Left colon (tissue), 2 donors: ENCODE data around the gene ACVR1. TPM values are rescaled to one million over a fixed set of nuclear protein-coding genes. Genes with fewer than 3 reads are reported as not detected.
"Not testable (repeated sequence)": the region's sequence is repeated elsewhere in the genome, so short reads cannot be mapped to it uniquely, and the experiment has no call there.

Source experiments
- ATAC-seq: fragments of 200-7000 bp; cut with Tn5 transposase; one replicate; pipeline ENCODE4 v1.9.1; 2020; ENCODE audit warnings: mild to moderate bottlenecking, moderate library complexity
- DNase-seq, 2 donors: peaks; one replicate each; pipeline ENCODE4 v3.0.0-alpha.2; 2020
- intact Hi-C, 2 donors: fragments of 100-400 bp; cut with DNase I in 1 of 2; cut with micrococcal nuclease in 1 of 2; formaldehyde crosslinking; loops; one replicate each; pipeline versions ENCODE4 v1.11.2 to v1.14.0; 2022; cut with DNase I, micrococcal nuclease
- total RNA-seq, 2 donors: library from RNA; stranded (reverse); fragmentation: NEBNext Ultra II Directional; extraction: Animal tissue kit (Norgen Biotek cat#: 25700); gene quantifications; one replicate each; pipeline ENCODE4 v1.2.1, GENCODE V29; 2021
- donor health status: DM: no; HTN: no; CAD: no.
- donor health status: DM: yes; HTN: yes; CAD: no.

The ACVR1 gene
- total RNA-seq, 2 donors from 2014 or later = 13.6 to 19.1 TPM

DNA sequence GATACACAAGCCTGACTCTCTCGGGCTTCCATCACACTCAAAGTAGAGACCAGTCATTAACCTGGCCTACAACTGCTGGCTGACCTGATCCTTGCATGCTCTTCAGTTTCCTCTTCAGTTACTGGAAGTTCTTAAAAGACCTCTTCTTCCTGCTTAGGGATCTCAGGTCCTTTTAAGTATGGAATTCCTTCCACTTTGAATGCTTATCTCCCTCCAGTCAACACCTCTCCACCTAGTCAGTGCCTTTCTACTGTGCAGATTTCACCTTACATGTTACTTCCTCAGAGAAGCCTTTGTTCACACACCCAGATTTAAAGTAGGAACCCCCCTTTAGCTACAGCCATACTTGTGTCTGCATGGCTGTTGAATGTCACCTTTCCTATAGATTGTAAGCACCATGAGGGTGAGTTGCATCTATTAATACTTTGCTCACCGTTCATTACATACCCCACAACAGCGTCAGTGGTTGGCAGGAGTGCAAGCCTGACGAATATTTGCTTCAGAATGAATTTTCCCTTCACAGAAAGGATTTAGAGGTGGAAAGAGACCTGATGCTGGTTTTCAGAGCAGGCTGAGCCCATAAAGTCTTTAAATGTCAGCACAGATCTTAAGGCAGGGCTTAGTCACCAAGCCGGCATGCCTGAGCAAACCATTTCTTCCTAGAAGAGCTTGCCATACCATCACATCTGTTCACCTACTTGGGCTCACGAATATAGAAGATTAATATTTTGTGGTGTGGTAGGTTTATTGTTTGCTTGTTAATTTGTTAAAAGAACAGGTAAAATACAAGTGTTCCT, 90.1 kb downstream of the ACVR1 start:
- ATAC-seq (no peak), DNase-seq (no peak)
- intact Hi-C loops = no loop called here

DNA sequence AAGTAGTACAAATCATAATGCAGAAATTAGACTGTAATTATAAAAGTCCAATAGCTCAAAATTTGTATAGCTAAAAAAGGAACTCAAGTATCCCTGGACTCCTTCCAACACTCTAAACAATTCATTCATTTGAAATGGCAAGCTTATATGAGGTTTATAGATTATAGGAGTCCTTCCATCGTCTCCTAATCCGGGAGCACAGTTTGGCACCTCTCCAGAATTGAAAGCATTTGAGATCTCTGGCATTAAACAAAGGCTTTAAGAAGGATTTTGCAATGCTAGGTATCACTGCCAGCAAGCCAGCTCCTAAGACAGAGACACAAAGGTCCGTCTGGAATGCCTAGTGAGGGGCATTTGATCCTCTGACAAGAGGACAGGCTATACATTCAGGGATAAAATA, 90.9 kb downstream of the ACVR1 start:
- intact Hi-C loops = no loop called here
- no peak for DNase-seq
- ATAC-seq = no peak

DNA sequence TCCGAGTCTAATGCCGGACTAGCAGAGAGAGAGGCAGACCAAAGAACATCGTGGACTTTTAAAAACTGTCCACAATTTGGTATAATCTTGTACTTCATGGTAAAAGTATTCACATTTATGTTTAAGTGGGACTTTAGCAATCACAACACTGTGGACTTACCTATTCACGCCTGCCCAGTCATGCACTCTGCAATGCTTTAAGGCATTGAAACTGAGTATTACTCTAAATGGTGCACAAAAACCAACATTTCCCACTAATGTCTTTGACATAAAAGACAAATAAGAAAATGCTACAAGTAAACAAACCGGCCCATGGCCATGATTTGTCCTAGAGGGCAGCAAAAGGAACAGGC, 91.3 kb downstream of the ACVR1 start:
- DNase-seq (no peak), ATAC-seq (peak; percentile 9)
- intact Hi-C loops = no loop called here

DNA sequence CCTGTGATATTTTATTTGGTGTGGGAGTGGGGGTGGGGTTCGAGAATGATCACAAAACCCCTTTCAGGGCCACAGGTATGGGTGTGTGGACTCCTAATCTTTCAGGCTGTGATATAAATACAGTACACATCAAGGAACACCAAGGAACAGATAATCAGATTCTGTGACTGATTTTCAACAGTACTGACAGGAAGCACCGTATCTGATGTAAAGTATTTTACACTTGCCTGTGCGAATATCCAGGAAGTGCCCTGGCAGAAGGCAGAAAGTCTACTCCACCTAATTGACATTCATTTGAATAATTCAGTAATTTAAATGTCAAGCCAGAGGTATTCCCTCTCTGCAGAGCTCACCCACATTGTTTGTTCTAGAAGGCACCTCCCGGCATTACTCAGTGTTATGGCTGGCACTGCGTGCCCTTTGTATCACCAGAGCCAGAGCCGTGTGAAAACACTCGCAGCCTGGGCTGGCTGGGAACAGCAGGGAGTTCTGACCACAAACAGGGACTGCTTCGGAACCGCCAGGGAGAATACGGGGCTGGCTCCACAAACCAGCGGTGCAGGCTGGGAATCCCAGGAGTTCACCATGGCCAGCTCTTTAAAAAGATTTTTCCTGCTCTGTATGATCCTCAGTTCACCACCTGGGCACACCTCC, 91.8 kb downstream of the ACVR1 start:
- ATAC-seq (peak; percentile 97), DNase-seq (peak; percentile 61 to 78)
- intact Hi-C loops = no loop called here

DNA sequence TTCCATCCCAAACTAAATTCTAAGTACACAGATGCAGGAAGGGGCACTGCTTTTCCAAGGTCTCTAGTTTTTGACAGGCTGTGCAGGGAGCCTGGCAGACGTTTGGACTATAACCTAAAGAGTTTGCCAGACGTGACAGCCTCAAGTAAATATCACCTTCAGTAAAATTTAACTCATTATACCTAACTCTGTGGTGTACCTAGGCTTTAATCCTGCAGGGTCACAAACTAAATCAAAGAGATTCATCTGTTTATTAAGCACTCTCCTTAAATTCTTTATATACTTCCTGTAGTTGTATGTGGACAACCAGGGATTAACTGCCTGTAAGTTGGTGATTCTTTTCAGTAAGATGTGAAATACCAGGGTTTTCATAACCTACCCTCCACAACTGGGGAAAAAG, 92.9 kb downstream of the ACVR1 start:
- intact Hi-C loops = loop anchor here in 1 of 2 donors (2.0 kb wide), 1 partner anchor 94 kb away; the partner anchor contains the start of gene ACVR1
- ATAC-seq (peak; percentile 22), DNase-seq (no peak)

DNA sequence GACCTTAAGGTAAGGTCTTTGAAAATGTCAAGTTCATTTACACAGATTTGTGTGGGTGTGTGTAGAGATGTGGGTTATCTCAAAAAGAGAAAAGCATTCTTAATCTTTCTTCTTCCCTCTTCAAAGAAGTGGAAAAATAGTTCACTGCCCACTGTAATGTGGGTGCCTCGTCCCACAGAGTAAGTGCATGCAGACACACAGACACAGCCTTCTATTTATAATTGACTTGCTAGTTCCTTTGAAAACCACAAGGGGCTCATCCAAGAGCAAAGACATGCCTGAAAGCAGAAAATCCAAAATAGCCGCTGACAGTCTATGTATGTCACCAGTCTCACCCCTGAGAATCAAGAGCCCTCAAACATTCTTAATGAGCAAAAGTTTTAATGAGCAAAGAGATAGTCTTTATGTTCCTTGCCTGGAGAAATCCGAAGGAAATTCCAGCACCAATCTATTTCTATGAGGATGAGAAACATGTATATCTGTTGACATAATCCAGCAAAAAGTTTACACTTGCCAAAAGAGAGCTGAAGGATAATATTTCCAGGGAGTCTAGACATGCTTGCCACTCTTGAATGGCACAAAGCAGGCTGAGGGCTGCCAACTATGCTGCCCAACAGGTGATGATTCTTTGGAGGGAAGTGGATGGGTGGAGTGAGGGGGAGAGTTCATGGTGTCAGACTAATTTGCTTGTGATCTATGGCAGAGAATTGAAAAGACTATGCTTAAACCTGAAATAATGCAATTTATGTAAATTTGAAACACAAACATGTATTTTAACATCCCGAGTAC, 93.9 kb downstream of the ACVR1 start:
- DNase-seq (no peak), ATAC-seq (no peak)
- intact Hi-C loops = loop anchor here in 1 of 2 donors (2.0 kb wide), 1 partner anchor 95 kb away; the partner anchor contains the start of gene ACVR1

DNA sequence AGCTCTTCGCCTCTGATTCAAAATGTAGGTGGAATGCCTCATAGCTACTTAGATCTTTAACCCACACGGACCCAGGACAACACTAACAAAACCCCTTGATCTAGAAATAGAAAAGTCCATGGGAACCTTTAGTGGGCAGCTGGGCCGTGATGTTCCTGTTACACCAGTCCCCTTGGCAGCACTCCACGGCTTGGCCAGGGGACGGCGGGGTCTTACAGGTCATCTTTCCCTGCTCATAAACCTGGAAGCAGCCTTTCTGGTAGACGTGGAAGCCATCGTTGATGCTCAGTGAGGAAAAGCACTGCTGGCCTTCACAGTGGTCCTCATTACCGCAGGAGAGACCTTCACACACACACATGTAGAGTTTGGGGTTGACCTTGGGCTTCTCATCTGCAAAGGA, 95.9 kb downstream of the ACVR1 start:
- intact Hi-C loops = no loop called here
- DNase-seq (no peak), ATAC-seq (no peak)

DNA sequence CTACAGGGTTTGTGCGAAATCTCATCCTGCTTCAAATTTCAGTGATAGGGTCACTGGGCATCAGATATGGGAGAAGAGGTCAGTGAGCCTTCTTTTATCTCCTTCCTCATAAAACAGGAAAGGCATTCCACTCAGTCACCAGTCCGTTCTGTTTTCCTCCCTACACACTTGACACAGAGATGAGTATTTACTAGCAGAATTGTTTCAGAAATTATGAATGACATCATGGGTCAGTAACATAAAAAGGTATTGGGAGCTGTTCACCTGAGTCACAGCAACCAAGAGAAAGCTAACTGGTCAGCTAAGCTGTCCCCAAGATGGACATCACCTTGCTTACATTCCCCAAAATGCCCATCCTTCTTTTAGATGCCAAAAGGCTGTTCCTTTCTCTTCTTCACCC, 96.3 kb downstream of the ACVR1 start:
- intact Hi-C loops = loop anchor here (5.0 to 10.0 kb wide), 2 partner anchors 225 to 233 kb away; no protein-coding TSS in a partner anchor
- DNase-seq (no peak), ATAC-seq (no peak)

DNA sequence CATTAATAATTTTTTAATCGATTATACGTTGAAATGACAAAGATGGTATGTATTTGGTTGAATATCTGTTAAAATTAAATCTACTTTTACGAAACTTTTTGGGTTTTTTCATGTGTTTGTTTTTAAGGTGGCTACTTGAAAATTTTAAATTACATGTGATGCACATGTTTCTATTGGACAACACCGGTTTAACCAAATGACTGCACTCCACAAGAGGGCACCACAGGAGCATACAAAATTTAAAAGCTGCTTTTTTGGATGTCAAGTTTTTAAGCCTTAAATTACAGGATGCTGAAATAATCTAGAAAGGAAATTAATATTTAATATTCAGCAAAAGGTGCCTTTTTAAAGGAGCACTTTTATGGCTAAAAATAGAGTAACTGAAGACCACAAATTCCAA, 98.7 kb downstream of the ACVR1 start:
- ATAC-seq = peak; percentile 46
- intact Hi-C loops = loop anchor here (5.0 to 10.0 kb wide), 2 partner anchors 227 to 235 kb away; no protein-coding TSS in a partner anchor
- DNase-seq = peak in 1 of 2 donors; percentile 49

DNA sequence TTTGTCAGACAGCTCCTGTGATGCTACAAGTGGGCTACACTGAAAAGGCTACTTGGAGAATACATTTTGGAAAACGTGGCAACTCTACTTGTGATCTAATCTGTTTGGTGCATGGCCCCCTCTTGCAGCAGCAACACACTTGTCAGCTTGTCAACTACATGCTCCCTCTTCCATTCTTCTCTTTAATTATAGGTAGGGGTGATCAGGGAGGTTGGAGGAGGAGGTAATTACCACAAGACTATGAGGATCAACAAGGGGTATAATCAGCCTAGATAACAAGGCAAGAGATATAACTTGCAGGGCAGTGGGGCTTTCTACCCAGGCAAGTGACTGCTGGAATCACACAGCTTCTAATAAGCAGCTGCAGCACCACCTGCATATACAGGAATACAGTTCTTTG, 104.9 kb downstream of the ACVR1 start:
- no peak for DNase-seq
- intact Hi-C loops = loop anchor here in 1 of 2 donors (10.0 kb wide), 1 partner anchor 234 kb away; no protein-coding TSS in a partner anchor
- no peak for ATAC-seq

DNA sequence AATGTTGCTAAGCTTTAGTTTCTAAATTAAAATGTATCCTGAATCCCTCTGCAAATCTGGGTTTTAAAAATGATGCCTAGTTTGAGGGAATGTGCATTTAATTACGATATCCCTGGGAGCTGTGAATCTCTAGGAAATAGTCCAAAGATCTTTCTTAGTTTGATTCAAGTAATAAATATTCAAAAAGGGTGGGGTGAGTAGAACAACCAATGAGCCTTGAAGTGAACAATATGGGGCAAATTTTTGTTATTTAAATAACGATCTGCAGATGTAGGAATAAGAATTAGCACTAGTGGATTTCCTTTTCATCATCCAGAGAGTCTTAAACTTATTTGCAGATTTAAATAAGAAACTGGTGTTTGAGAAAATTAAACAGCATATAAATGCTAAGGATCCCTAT, 106.3 kb downstream of the ACVR1 start:
- no peak for DNase-seq
- intact Hi-C loops = loop anchor here in 1 of 2 donors (10.0 kb wide), 1 partner anchor 235 kb away; no protein-coding TSS in a partner anchor
- ATAC-seq = no peak

DNA sequence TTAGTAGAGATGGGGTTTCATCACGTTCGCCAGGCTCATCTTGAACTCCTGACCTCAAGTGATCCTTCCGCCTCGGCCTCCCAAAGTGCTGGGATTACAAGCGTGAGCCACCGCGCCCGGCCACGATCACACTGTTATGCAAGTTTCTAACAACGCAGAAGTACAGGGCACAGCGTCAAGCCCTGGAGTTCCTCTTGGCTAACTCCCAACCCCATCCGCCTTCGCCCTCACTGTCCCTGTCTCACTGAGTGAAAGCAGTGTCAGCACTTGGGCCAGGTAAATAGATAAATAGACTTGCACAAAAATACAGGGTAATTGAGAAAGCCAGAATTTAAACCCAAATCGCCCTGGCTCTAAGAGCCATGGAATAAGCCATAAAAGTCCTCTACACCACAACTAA, 111.7 kb downstream of the ACVR1 start:
- no peak for ATAC-seq
- intact Hi-C loops = no loop called here

DNA sequence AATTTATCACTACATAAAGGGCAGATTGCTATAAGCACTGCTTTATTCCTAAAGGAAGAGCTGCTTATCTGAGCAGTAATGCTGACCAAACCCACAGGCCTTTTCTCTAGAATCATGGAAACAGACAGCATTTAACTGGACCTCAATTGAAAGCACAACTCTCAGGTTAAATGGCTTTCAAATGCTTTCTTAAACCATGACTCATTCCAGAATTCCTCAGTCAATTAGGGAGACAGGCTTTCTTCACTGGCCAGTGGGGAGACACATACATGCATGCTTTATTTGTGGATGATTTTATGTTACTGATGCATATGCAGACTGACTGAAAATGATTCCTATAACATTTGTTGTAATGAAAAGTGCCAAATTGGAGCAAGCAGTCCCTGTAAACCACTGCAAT, 114.6 kb downstream of the ACVR1 start:
- intact Hi-C loops = no loop called here
- DNase-seq (no peak), ATAC-seq (no peak)

More for the DNA sequence above, 111.7 kb downstream of the ACVR1 start:
- no peak for DNase-seq

DNA sequence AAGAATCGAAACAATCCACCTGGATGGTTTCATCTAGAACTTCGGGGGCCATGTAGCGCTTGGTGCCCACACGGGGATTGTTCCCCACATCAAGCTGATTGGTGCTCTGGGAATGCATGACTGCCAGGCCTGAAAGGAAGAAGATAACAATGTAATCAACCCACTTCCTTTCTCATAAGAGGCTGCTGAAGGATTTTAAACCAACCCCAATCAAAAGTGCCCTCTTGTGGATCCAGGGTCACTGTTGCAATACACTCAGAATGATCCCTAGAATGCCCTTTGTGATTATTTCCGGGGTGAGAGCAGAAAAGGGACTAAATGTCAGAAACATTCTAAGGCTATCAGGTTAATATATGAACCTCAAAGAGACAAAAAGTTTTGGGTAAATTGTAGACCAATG, 115.2 kb downstream of the ACVR1 start:
- intact Hi-C loops = no loop called here
- ATAC-seq (peak; percentile 38), DNase-seq (no peak)

DNA sequence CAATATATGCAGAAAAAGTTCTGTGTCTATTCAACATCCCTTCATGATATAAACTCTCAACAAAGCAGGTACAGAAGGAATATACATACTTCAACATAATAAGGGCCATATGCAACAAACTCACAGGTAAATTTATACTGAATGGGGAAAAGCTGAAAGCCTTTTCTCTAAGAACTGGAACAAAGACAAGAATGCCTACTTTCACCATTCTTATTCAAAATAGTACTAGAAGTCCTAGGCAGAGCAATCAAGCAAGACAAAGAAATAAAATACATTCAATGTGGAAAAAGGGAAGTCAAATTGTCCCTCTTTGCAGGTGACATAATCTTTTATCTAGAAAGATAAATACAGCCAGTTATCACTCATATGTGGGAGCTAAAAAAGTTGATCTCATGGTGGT, 116.3 kb downstream of the ACVR1 start:
- DNase-seq = no peak
- intact Hi-C loops = no loop called here
- ATAC-seq = no peak

DNA sequence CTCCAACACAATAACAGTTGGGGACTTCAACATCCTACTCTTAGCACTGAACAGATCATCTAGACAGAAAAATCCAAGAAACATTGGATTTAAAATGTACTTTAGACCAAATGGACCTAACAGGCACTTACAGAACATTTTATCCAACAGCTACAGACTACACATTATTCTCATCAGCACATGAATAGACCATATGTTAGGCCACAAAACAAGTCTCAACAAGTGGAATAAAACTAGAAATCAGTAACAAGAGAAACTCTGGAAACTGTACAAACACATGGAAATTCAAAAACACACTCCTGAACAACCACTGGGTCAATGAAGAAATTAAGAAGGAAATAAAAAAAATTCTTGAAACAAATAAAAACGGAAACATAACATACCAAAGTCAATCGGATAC, 117.5 kb downstream of the ACVR1 start:
- intact Hi-C loops = no loop called here
- DNase-seq = no peak

DNA sequence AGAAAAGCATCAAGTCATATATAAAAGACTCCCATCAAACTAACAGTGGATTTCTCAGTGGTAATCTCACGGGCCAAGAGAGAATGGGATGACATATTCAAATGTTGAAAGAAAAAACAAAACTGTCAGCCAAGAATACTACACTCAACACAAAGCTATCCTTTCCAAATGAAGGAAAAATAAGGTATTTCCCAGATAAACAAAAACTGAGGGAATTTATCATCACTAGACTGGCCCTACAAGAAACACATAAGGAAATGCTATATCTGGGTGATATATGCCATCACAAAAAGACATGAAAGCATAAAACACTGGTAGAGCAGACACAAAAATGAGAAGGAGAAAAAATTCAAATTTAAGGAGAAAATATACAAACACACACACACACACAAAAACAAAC, 118.6 kb downstream of the ACVR1 start:
- ATAC-seq = no peak

More for the DNA sequence above, 117.5 kb downstream of the ACVR1 start:
- no peak for ATAC-seq

DNA sequence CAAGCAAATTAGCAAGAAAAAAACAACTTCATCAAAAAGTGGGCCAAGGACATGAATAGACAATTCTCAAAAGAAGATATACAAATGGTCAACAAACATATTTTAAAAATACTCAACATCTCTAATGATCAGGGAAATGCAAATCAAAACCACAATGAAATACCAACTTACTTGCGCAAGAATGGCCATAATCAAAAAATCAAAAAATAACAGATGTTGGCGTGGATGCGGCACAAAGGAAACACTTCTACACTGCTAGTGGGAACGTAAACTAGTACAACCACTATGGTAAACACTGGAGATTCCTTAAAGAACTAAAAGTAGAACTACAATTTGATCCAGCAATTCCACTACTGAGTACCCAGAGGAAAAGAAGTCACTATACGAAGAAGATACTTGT, 119.7 kb downstream of the ACVR1 start:
- intact Hi-C loops, ATAC-seq, DNase-seq: not testable (repeated sequence)

More for the DNA sequence above, 118.6 kb downstream of the ACVR1 start:
- DNase-seq = no peak
- intact Hi-C loops = no loop called here

DNA sequence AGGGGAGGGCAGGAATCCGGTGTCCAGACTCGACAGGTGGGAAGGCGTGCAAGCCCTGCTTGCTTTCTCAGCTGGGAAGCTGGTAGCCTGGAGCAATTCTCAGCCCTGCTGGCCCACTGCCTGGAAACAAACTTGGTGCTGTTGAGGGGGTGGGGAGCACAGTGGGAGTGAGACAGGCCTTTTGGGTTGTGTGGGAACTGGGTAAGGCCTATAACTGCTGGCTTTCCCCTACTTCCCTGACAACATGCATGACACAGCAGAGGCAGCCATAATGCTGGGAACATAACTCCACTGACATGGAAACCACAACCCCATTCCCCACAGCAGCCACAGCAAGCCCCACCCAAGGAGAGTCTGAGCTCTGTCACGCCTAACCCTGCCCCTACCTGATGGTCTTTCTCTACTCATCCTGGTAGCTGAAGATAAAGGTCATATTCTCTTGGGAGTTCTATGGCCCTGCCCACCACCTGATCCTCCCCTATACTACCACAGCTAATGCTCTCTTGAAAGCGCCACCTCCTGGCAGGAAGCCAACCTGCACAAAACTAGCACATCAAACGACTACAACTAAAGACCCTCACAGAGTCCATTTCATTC, 124.6 kb downstream of the ACVR1 start:
- ATAC-seq = no peak
- DNase-seq = peak in 1 of 2 donors; percentile 21
- intact Hi-C loops = no loop called here
